Fibroblast of lung (primary cell): ENCODE data around the gene SPIB. TPM values are rescaled to one million over a fixed set of nuclear protein-coding genes. Genes with fewer than 3 reads are reported as not detected.

Experiments used
- DNase-seq, 2 donors: peaks; one replicate each; pipeline versions ENCODE4 v3.0.0 to v3.0.0-alpha.2; 2010; ENCODE audit warnings: low read depth in 2 of 2
- H2AFZ ChIP-seq: 2 replicates; pipeline ENCODE4 v1.5.1; 2012; ENCODE audit warnings: low read length, control low read depth, inconsistent platforms
- H3K27ac ChIP-seq: 2 replicates; pipeline ENCODE4 v1.5.1; 2011; ENCODE audit warnings: low read length, control low read depth; ENCODE audit not compliant: insufficient read depth
- H3K27me3 ChIP-seq: 2 replicates; pipeline ENCODE4 v1.5.1; 2011; ENCODE audit warnings: mild to moderate bottlenecking, low read length; ENCODE audit not compliant: control insufficient read depth, insufficient read depth
- H3K36me3 ChIP-seq: 2 replicates; pipeline ENCODE4 v1.5.1; 2011; ENCODE audit warnings: low read length; ENCODE audit not compliant: control insufficient read depth, insufficient read depth
- H3K4me1 ChIP-seq: 2 replicates; pipeline ENCODE4 v1.5.1; 2011; ENCODE audit warnings: low read length; ENCODE audit not compliant: control insufficient read depth, insufficient read depth; ENCODE audit errors: extremely low read depth
- H3K4me2 ChIP-seq: 2 replicates; pipeline ENCODE4 v1.5.1; 2011; ENCODE audit warnings: low read length, control low read depth; ENCODE audit not compliant: insufficient read depth; ENCODE audit errors: extremely low read depth
- H3K4me3 ChIP-seq, 4 experiments: fragments of 200-600 bp in 1 of 4; sonication (generic) in 1 of 4; replicated peaks in 1 of 4; 2 replicates each; pipeline ENCODE4 v1.5.1; 2011 to 2016; ENCODE audit warnings: low read length in 4 of 4, low read depth in 3 of 4, mild to moderate bottlenecking in 3 of 4, control low read depth in 2 of 4, inconsistent platforms in 1 of 4, mixed read lengths in 1 of 4; ENCODE audit not compliant: insufficient read depth in 1 of 4; ENCODE audit errors: control extremely low read depth in 1 of 4
- H3K79me2 ChIP-seq: 2 replicates; pipeline ENCODE4 v1.5.1; 2012; ENCODE audit warnings: mild to moderate bottlenecking, low read length, inconsistent platforms; ENCODE audit not compliant: control insufficient read depth, insufficient read depth
- H3K9ac ChIP-seq: 2 replicates; pipeline ENCODE4 v1.5.1; 2011; ENCODE audit warnings: mild to moderate bottlenecking, low read length, control low read depth; ENCODE audit not compliant: insufficient read depth
- H3K9me3 ChIP-seq: 2 replicates; pipeline ENCODE4 v1.5.1; 2012; ENCODE audit warnings: low read depth, low read length; ENCODE audit not compliant: control insufficient read depth, insufficient read depth
- H4K20me1 ChIP-seq: 2 replicates; pipeline ENCODE4 v1.5.1; 2011; ENCODE audit warnings: low read length; ENCODE audit not compliant: control insufficient read depth, insufficient read depth; ENCODE audit errors: extremely low read depth
- EZH2 ChIP-seq: IDR thresholded peaks from 2 replicates; pipeline ENCODE4 v1.5.1; 2012; ENCODE audit warnings: low read length, control low read depth, mild to moderate bottlenecking; ENCODE audit errors: missing control alignments
- polyA plus RNA-seq, 2 donors: library from polyadenylated mRNA; depleted of rRNA in 1 of 2; stranded (reverse) in 1 of 2; unstranded in 1 of 2; fragments of >200 nt; gene quantifications; 2 replicates each; pipeline ENCODE4 v1.2.1, GENCODE V29; 2011 to 2012; ENCODE audit warnings: missing spikeins in 1 of 2
- total RNA-seq: library from RNA; depleted of rRNA; stranded (reverse); fragments of >200 nt; gene quantifications from 2 replicates; pipeline ENCODE4 v1.2.1, GENCODE V29; 2014
- TF ChIP-seq, protein P1 (sequence below), 2 donors: IDR thresholded peaks in 1 of 2; conservative IDR thresholded peaks in 1 of 2; 1 replicate in 1 of 2; 2 replicates in 1 of 2; pipeline ENCODE4 v1.5.1; 2011 to 2012; ENCODE audit warnings: low read length in 2 of 2, control low read depth in 1 of 2, inconsistent platforms in 1 of 2, low read depth in 1 of 2, mild to moderate bottlenecking in 1 of 2

The SPIB gene
- total and polyA plus RNA-seq, 2 donors (not counting 1 experiment from before 2014, with no cell fraction given), result not detected

GRCh38 chr19:50420808-50421207, 2.1 kb downstream of the SPIB start:
- DNase-seq, result no peak
- no peaks in the 10 kb centered on the region for H3K9me3 ChIP-seq
- no peak overlapping the region for H3K4me3 ChIP-seq
- no peak overlapping the region for H3K4me2 ChIP-seq
- H3K27ac ChIP-seq, result no peak overlapping the region
- no peaks in the 10 kb centered on the region for H4K20me1 ChIP-seq
- H3K27me3 ChIP-seq, result peaks cover 4% of the 10 kb centered on the region
- H3K79me2 ChIP-seq, result no peaks in the 10 kb centered on the region
- H3K36me3 ChIP-seq, result no peaks in the 10 kb centered on the region
- no peak overlapping the region for H2AFZ ChIP-seq
- no peaks in the 10 kb centered on the region for H3K4me1 ChIP-seq
- TF ChIP-seq, protein P1, sequence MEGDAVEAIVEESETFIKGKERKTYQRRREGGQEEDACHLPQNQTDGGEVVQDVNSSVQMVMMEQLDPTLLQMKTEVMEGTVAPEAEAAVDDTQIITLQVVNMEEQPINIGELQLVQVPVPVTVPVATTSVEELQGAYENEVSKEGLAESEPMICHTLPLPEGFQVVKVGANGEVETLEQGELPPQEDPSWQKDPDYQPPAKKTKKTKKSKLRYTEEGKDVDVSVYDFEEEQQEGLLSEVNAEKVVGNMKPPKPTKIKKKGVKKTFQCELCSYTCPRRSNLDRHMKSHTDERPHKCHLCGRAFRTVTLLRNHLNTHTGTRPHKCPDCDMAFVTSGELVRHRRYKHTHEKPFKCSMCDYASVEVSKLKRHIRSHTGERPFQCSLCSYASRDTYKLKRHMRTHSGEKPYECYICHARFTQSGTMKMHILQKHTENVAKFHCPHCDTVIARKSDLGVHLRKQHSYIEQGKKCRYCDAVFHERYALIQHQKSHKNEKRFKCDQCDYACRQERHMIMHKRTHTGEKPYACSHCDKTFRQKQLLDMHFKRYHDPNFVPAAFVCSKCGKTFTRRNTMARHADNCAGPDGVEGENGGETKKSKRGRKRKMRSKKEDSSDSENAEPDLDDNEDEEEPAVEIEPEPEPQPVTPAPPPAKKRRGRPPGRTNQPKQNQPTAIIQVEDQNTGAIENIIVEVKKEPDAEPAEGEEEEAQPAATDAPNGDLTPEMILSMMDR (conservative IDR thresholded peaks at IDR 0.05 in 1 of 2, IDR thresholded peaks at IDR 0.05 in 1 of 2; ENCODE audit: low read depth in 1 of 2, low read length in 2 of 2), result no peak
- TF ChIP-seq EZH2, result no peak
- no peak overlapping the region for H3K9ac ChIP-seq

DNA sequence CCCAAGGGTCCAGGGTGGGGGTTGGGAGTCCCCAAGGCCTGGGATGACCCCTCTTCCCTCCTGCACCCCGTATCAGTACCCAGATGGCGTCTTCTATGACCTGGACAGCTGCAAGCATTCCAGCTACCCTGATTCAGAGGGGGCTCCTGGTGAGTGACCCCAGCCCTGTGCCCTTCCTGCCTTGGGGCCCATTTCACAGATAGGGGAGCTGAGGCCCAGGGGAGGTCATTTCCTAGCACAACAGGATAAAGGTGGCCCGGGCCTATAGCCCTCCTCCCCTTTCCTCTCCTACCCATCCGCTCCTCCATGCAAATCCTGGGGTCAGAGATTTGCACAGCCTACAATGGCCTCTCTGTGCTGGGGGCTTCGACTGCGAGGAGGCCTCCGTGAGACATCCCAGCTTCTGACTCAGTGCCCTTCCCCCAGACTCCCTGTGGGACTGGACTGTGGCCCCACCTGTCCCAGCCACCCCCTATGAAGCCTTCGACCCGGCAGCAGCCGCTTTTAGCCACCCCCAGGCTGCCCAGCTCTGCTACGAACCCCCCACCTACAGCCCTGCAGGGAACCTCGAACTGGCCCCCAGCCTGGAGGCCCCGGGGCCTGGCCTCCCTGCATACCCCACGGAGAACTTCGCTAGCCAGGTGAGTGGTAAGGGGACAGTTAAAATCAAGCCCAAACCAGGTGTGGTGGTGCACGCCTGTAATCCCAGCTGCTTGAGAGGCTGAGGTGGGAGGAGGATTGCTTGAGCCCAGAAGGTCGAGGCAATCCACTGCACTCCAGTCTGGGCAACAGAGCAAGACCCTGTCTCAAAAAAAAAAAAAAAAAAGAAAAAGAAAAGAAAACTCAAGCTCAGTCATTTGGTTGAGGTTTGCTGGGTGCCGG, 3.9 kb downstream of the SPIB start:
- Histone ChIP-seq H3K4me1 (no peaks in the 10 kb centered on the region), H3K9ac (no peak overlapping the region), H3K9me3 (no peaks in the 10 kb centered on the region), H4K20me1 (no peaks in the 10 kb centered on the region), H3K4me3 (no peak overlapping the region), H3K4me2 (no peak overlapping the region), H2AFZ (no peak overlapping the region), H3K27ac (no peak overlapping the region), H3K27me3 (peaks cover 4% of the 10 kb centered on the region), H3K79me2 (no peaks in the 10 kb centered on the region), H3K36me3 (no peaks in the 10 kb centered on the region)
- DNase-seq, result no peak
- TF ChIP-seq, protein P1 (conservative IDR thresholded peaks at IDR 0.05 in 1 of 2, IDR thresholded peaks at IDR 0.05 in 1 of 2; ENCODE audit: low read depth in 1 of 2, low read length in 2 of 2), result no peak
- TF ChIP-seq EZH2, result no peak

DNA sequence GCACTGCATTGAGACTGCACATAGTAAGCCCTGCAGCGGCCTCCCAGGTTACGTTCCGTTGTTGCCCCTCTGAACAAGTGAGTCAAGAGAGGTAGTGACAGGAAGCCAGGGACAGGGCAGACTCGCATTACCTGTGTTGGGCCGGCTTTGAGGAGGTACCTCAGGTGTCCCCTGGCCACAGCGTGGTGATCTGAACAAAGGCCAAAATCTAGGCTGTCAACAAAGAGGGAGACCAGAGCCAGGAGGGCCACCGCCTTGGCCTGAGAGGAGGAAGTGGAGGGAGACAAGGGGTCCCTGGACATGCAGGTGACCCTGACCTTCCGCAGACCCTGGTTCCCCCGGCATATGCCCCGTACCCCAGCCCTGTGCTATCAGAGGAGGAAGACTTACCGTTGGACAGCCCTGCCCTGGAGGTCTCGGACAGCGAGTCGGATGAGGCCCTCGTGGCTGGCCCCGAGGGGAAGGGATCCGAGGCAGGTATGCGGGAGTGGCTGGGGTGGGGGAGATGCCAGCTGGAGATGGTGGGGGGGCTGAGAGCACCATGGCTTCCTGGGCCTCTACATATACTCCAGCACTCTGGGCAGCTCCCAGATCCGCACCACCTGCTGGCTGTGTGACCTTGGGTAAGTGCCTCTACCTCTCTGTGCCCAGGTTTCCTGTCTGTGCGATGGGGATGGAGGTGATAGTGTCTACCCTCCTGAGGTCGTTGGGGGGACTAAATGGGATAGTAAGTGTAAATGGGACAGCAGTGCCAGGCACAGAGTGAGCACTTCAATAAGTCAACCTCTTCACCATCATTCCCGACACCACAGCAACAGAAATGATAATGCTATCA, 4.8 kb downstream of the SPIB start:
- no peak overlapping the region for H3K4me2 ChIP-seq
- TF ChIP-seq, protein P1 (conservative IDR thresholded peaks at IDR 0.05 in 1 of 2, IDR thresholded peaks at IDR 0.05 in 1 of 2; ENCODE audit: low read depth in 1 of 2, low read length in 2 of 2), result no peak
- TF ChIP-seq EZH2, result no peak
- H3K27ac ChIP-seq, result no peak overlapping the region

More for the DNA sequence above, 4.8 kb downstream of the SPIB start:
- no peaks in the 10 kb centered on the region for H3K4me1 ChIP-seq
- no peak for DNase-seq
- H3K79me2 ChIP-seq, result no peaks in the 10 kb centered on the region
- no peaks in the 10 kb centered on the region for H4K20me1 ChIP-seq
- H2AFZ ChIP-seq, result no peak overlapping the region
- peaks cover 8% of the 10 kb centered on the region for H3K27me3 ChIP-seq
- no peaks in the 10 kb centered on the region for H3K9me3 ChIP-seq
- no peaks in the 10 kb centered on the region for H3K36me3 ChIP-seq
- H3K4me3 ChIP-seq, result no peak overlapping the region
- no peak overlapping the region for H3K9ac ChIP-seq
